ENCODE data around the gene ELK4. TPM values are rescaled to one million over a fixed set of nuclear protein-coding genes. Genes with fewer than 3 reads are reported as not detected.

The ELK4 gene
- total and polyA plus RNA-seq, 9 donors: 11.8 to 19.4 (median 16.0) TPM

GRCh38 chr1:205590457-205590768 lies 41.4 kb downstream of the ELK4 start:
- WGBS (ENCODE audit: insufficient coverage): 40% methylated on average over 1 of the region's 5 CpGs
- H3K27me3 ChIP-seq (ENCODE audit: control insufficient read depth, insufficient read depth, low read length): no peaks in the 10 kb centered on the region
- H3K27ac ChIP-seq (ENCODE audit: low read length): no peak overlapping the region
- H3K4me3 ChIP-seq (ENCODE audit: low read length): no peak overlapping the region
- H3K4me1 ChIP-seq (ENCODE audit: control insufficient read depth, insufficient read depth, low read length): peaks cover 25% of the 10 kb centered on the region
- H3K9me3 ChIP-seq (replicated peaks; ENCODE audit: control insufficient read depth, low read depth, low read length): no peaks in the 10 kb centered on the region
- DNase-seq: no peak
- H3K36me3 ChIP-seq (ENCODE audit: control insufficient read depth, insufficient read depth, low read length): no peaks in the 10 kb centered on the region

- no peaks in the 10 kb centered on the region for H3K27me3 ChIP-seq (ENCODE audit: control insufficient read depth, insufficient read depth, low read length)
- peaks cover 21% of the 10 kb centered on the region for H3K4me1 ChIP-seq (ENCODE audit: control insufficient read depth, insufficient read depth, low read length)
- H3K36me3 ChIP-seq (ENCODE audit: control insufficient read depth, insufficient read depth, low read length): no peaks in the 10 kb centered on the region
- DNase-seq: no peak
- 76% methylated on average over 5 of the region's 7 CpGs for WGBS (ENCODE audit: insufficient coverage)
- no peaks in the 10 kb centered on the region for H3K9me3 ChIP-seq (replicated peaks; ENCODE audit: control insufficient read depth, low read depth, low read length)
- H3K4me3 ChIP-seq (ENCODE audit: low read length): no peak overlapping the region
- no peak overlapping the region for H3K27ac ChIP-seq (ENCODE audit: low read length)
Observed at GRCh38 chr1:205589618-205590456, 42.0 kb downstream of the ELK4 start.

GRCh38 chr1:205589046-205589445 lies 42.8 kb downstream of the ELK4 start:
- H3K27me3 ChIP-seq (ENCODE audit: control insufficient read depth, insufficient read depth, low read length): no peaks in the 10 kb centered on the region
- H3K4me3 ChIP-seq (ENCODE audit: low read length): no peak overlapping the region
- 70% methylated on average over 7 of the region's 7 CpGs for WGBS (ENCODE audit: insufficient coverage)
- H3K9me3 ChIP-seq (replicated peaks; ENCODE audit: control insufficient read depth, low read depth, low read length): no peaks in the 10 kb centered on the region
- H3K27ac ChIP-seq (ENCODE audit: low read length): no peak overlapping the region
- H3K4me1 ChIP-seq (ENCODE audit: control insufficient read depth, insufficient read depth, low read length): peaks cover 19% of the 10 kb centered on the region
- no peaks in the 10 kb centered on the region for H3K36me3 ChIP-seq (ENCODE audit: control insufficient read depth, insufficient read depth, low read length)
- no peak for DNase-seq

- no peaks in the 10 kb centered on the region for H3K36me3 ChIP-seq (ENCODE audit: control insufficient read depth, insufficient read depth, low read length)
- peak; percentile 56 for DNase-seq
- H3K9me3 ChIP-seq (replicated peaks; ENCODE audit: control insufficient read depth, low read depth, low read length): no peaks in the 10 kb centered on the region
- WGBS (ENCODE audit: insufficient coverage): 30% methylated on average over 4 of the region's 6 CpGs
- no peak overlapping the region for H3K27ac ChIP-seq (ENCODE audit: low read length)
- no peak overlapping the region for H3K4me3 ChIP-seq (ENCODE audit: low read length)
- no peaks in the 10 kb centered on the region for H3K27me3 ChIP-seq (ENCODE audit: control insufficient read depth, insufficient read depth, low read length)
- peaks cover 15% of the 10 kb centered on the region for H3K4me1 ChIP-seq (ENCODE audit: control insufficient read depth, insufficient read depth, low read length)
Observed at GRCh38 chr1:205588636-205589035, 43.2 kb downstream of the ELK4 start.

GRCh38 chr1:205587581-205587980 lies 44.2 kb downstream of the ELK4 start:
- H3K27ac ChIP-seq (ENCODE audit: low read length): no peak overlapping the region
- H3K9me3 ChIP-seq (replicated peaks; ENCODE audit: control insufficient read depth, low read depth, low read length): no peaks in the 10 kb centered on the region
- WGBS (ENCODE audit: insufficient coverage): 83% methylated on average over 4 of the region's 4 CpGs
- peaks cover 17% of the 10 kb centered on the region for H3K4me1 ChIP-seq (ENCODE audit: control insufficient read depth, insufficient read depth, low read length)
- no peak for DNase-seq
- H3K36me3 ChIP-seq (ENCODE audit: control insufficient read depth, insufficient read depth, low read length): no peaks in the 10 kb centered on the region
- no peak overlapping the region for H3K4me3 ChIP-seq (ENCODE audit: low read length)
- no peaks in the 10 kb centered on the region for H3K27me3 ChIP-seq (ENCODE audit: control insufficient read depth, insufficient read depth, low read length)

GRCh38 chr1:205585835-205586785 lies 45.7 kb downstream of the ELK4 start:
- H3K27ac ChIP-seq (ENCODE audit: low read length): no peak overlapping the region
- no peak overlapping the region for H3K4me3 ChIP-seq (ENCODE audit: low read length)
- H3K9me3 ChIP-seq (replicated peaks; ENCODE audit: control insufficient read depth, low read depth, low read length): no peaks in the 10 kb centered on the region
- peaks cover 2% of the 10 kb centered on the region for H3K27me3 ChIP-seq (ENCODE audit: control insufficient read depth, insufficient read depth, low read length)
- no peak for DNase-seq
- H3K4me1 ChIP-seq (ENCODE audit: control insufficient read depth, insufficient read depth, low read length): peaks cover 12% of the 10 kb centered on the region
- no peaks in the 10 kb centered on the region for H3K36me3 ChIP-seq (ENCODE audit: control insufficient read depth, insufficient read depth, low read length)
- 73% methylated on average over 8 of the region's 13 CpGs for WGBS (ENCODE audit: insufficient coverage)

- no peak for DNase-seq
- WGBS (ENCODE audit: insufficient coverage): 68% methylated on average over 3 of the region's 6 CpGs
- Histone ChIP-seq H3K27me3 (ENCODE audit: control insufficient read depth, insufficient read depth, low read length) (peaks cover 2% of the 10 kb centered on the region), H3K27ac (ENCODE audit: low read length) (no peak overlapping the region), H3K4me1 (ENCODE audit: control insufficient read depth, insufficient read depth, low read length) (peaks cover 12% of the 10 kb centered on the region), H3K36me3 (ENCODE audit: control insufficient read depth, insufficient read depth, low read length) (no peaks in the 10 kb centered on the region), H3K4me3 (ENCODE audit: low read length) (no peak overlapping the region), H3K9me3 (replicated peaks; ENCODE audit: control insufficient read depth, low read depth, low read length) (no peaks in the 10 kb centered on the region)
Observed at GRCh38 chr1:205585169-205585834, 46.5 kb downstream of the ELK4 start.

- H3K27me3 ChIP-seq (ENCODE audit: control insufficient read depth, insufficient read depth, low read length): peaks cover 4% of the 10 kb centered on the region
- H3K4me1 ChIP-seq (ENCODE audit: control insufficient read depth, insufficient read depth, low read length): peaks cover 12% of the 10 kb centered on the region
- H3K36me3 ChIP-seq (ENCODE audit: control insufficient read depth, insufficient read depth, low read length): no peaks in the 10 kb centered on the region
- no peak overlapping the region for H3K27ac ChIP-seq (ENCODE audit: low read length)
- no peak overlapping the region for H3K4me3 ChIP-seq (ENCODE audit: low read length)
- no peak for DNase-seq
- WGBS (ENCODE audit: insufficient coverage): 21% methylated on average over 2 of the region's 7 CpGs
- no peaks in the 10 kb centered on the region for H3K9me3 ChIP-seq (replicated peaks; ENCODE audit: control insufficient read depth, low read depth, low read length)
Observed at GRCh38 chr1:205584732-205585131, 47.1 kb downstream of the ELK4 start.

- H3K9me3 ChIP-seq (replicated peaks; ENCODE audit: control insufficient read depth, low read depth, low read length): no peaks in the 10 kb centered on the region
- H3K4me1 ChIP-seq (ENCODE audit: control insufficient read depth, insufficient read depth, low read length): peaks cover 12% of the 10 kb centered on the region
- WGBS (ENCODE audit: insufficient coverage): 73% methylated on average over 5 of the region's 7 CpGs
- DNase-seq: no peak
- peak overlapping the region; percentile 75 for H3K27ac ChIP-seq (ENCODE audit: low read length)
- H3K36me3 ChIP-seq (ENCODE audit: control insufficient read depth, insufficient read depth, low read length): no peaks in the 10 kb centered on the region
- H3K4me3 ChIP-seq (ENCODE audit: low read length): no peak overlapping the region
- peaks cover 8% of the 10 kb centered on the region for H3K27me3 ChIP-seq (ENCODE audit: control insufficient read depth, insufficient read depth, low read length)
Observed at GRCh38 chr1:205583461-205584130, 48.2 kb downstream of the ELK4 start.

All from muscle of leg (tissue), 11 donors.